SK-N-SH treated with all-trans-retinoic acid at 6 μM for 48 hours (cell line): ENCODE results near the gene GALC.

Source experiments
- ATAC-seq: fragments of 200-7000 bp; cut with Tn5 transposase; 3 replicates; pipeline ENCODE4 v1.9.1; 2020; ENCODE audit warnings: mild to moderate bottlenecking, moderate library complexity
- ARNTL ChIP-seq: fragments of 450-650 bp; formaldehyde crosslinking; IDR thresholded peaks from 2 replicates; pipeline ENCODE4 v1.5.0; 2020; ENCODE audit warnings: low read depth, mild to moderate bottlenecking, moderate library complexity, borderline replicate concordance
- CREB5 ChIP-seq: fragments of 250-450 bp; sonication (Bioruptor Pico); IDR thresholded peaks from 2 replicates; pipeline ENCODE4 v1.5.1; 2020; ENCODE audit warnings: low read depth, mild to moderate bottlenecking, moderate library complexity
- CSDC2 ChIP-seq: fragments of 250-450 bp; sonication (Bioruptor Pico); IDR thresholded peaks from 2 replicates; pipeline ENCODE4 v1.5.0; 2020; ENCODE audit warnings: mild to moderate bottlenecking, moderate library complexity
- ESRRG ChIP-seq: fragments of 250-450 bp; sonication (Bioruptor Pico); IDR thresholded peaks from 2 replicates; pipeline ENCODE4 v1.6.1; 2021; ENCODE audit warnings: mild to moderate bottlenecking
- GLIS3 ChIP-seq: fragments of 250-450 bp; sonication (Bioruptor Pico); IDR thresholded peaks from 2 replicates; pipeline ENCODE4 v1.5.0; 2020; ENCODE audit warnings: mild to moderate bottlenecking, moderate library complexity
- ISL1 ChIP-seq: fragments of 250-450 bp; sonication (Bioruptor Pico); IDR thresholded peaks from 2 replicates; pipeline ENCODE4 v2.1.2; 2022; ENCODE audit warnings: mild to moderate bottlenecking, moderate library complexity
- POU6F1 ChIP-seq: fragments of 250-450 bp; sonication (Bioruptor Pico); IDR thresholded peaks from 2 replicates; pipeline ENCODE4 v1.8.0; 2021; ENCODE audit warnings: low read depth, mild to moderate bottlenecking, moderate library complexity, borderline replicate concordance
- RARB ChIP-seq: fragments of 250-450 bp; sonication (Bioruptor Pico); IDR thresholded peaks from 2 replicates; pipeline ENCODE4 v1.8.0; 2021; ENCODE audit warnings: mild to moderate bottlenecking, moderate library complexity
- SNAI2 ChIP-seq: fragments of 250-450 bp; sonication (Bioruptor Pico); IDR thresholded peaks from 2 replicates; pipeline ENCODE4 v1.5.0; 2020; ENCODE audit warnings: mild to moderate bottlenecking, moderate library complexity
- TOX ChIP-seq: fragments of 250-450 bp; sonication (Bioruptor Pico); IDR thresholded peaks from 2 replicates; pipeline ENCODE4 v1.8.0; 2021; ENCODE audit warnings: mild to moderate bottlenecking, moderate library complexity, borderline replicate concordance
- ZFP3 ChIP-seq: fragments of 250-450 bp; sonication (Bioruptor Pico); IDR thresholded peaks from 2 replicates; pipeline ENCODE4 v1.5.0; 2020; ENCODE audit warnings: mild to moderate bottlenecking, moderate library complexity
- ZFP30 ChIP-seq: fragments of 450-650 bp; formaldehyde crosslinking; IDR thresholded peaks from 2 replicates; pipeline ENCODE4 v1.5.0; 2022; ENCODE audit warnings: mild to moderate bottlenecking, moderate library complexity
- ZNF565 ChIP-seq: fragments of 450-650 bp; formaldehyde crosslinking; conservative IDR thresholded peaks from 2 replicates; pipeline ENCODE4 v1.5.0; 2020; ENCODE audit warnings: low read depth, mild to moderate bottlenecking, moderate library complexity
- ZNF8 ChIP-seq: fragments of 450-650 bp; formaldehyde crosslinking; IDR thresholded peaks from 2 replicates; pipeline ENCODE4 v1.5.0; 2020; ENCODE audit warnings: mild to moderate bottlenecking, moderate library complexity
- TF ChIP-seq, protein P1 (sequence below): fragments of 250-450 bp; sonication (Bioruptor Pico); IDR thresholded peaks from 2 replicates; pipeline ENCODE4 v1.5.1; 2021; ENCODE audit warnings: mild to moderate bottlenecking, moderate library complexity
- TF ChIP-seq, protein P2 (sequence below): fragments of 250-450 bp; sonication (Bioruptor Pico); IDR thresholded peaks from 2 replicates; pipeline ENCODE4 v1.8.0; 2020; ENCODE audit warnings: mild to moderate bottlenecking, moderate library complexity, borderline replicate concordance
- TF ChIP-seq, protein P3 (sequence below): fragments of 250-450 bp; sonication (Bioruptor Pico); IDR thresholded peaks from 2 replicates; pipeline ENCODE4 v1.5.0; 2020; ENCODE audit warnings: mild to moderate bottlenecking, moderate library complexity

The GALC gene

DNA sequence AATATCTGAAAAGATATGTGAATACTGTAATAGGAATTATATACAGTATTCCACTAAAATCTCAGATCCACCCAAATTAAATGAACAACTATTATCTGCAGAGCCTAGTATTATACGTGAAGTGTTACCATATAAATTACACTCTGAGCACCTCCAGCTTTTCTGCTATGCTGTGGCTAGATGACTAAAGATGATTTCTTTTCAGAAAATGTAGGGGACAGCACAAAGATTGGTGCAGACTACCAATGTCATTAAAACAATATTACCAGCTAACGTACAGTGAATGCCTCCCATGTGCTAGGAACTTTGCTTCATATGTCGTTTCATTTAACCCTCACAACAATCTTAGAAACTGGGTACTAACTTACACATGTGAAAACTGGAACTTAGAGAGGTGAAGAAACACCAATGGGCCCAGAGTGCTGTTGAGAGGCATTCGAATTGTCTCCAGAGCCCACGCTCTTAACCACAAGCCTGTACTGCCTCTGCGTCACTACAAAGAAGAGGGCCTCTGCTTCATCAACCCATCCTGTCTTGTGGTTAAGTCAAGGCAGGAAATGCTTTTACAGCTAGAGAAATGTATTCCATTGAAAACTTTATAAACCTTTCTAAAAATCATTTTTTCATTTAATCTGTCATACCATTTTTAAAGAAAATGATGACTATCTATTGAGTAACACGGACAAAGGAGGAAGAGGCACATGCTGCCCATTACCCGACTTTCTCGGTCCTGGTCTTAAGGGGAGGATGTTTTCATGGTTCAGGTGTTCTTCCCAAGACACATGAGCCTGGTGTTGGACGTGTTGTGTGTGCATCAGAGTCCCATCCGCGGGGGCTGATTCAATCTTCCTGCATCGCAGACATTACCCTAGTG is 13.2 kb upstream of the GALC start (continued):
- TF ChIP-seq CREB5, result no peak

GRCh38 chr14:88005050-88005481 is 12.1 kb upstream of the GALC start, which contains the start of gene GPR65:
TSS of gene GPR65 (plus strand) at chr14:88005135. CDS start at chr14:88010848, 5,713 bp downstream.
- ATAC-seq, result no peak
- TF ChIP-seq GLIS3 (CRISPR knock-in tag) (no peak), RARB (CRISPR knock-in tag) (no peak), ZNF565 (CRISPR knock-in tag) (no peak), ZNF8 (CRISPR knock-in tag) (no peak), ZFP30 (no peak), ESRRG (CRISPR knock-in tag) (no peak), ISL1 (no peak), CSDC2 (CRISPR knock-in tag) (no peak), CREB5 (no peak), POU6F1 (no peak), TOX (CRISPR knock-in tag) (no peak), SNAI2 (CRISPR knock-in tag) (no peak)
- TF ChIP-seq, protein P1, sequence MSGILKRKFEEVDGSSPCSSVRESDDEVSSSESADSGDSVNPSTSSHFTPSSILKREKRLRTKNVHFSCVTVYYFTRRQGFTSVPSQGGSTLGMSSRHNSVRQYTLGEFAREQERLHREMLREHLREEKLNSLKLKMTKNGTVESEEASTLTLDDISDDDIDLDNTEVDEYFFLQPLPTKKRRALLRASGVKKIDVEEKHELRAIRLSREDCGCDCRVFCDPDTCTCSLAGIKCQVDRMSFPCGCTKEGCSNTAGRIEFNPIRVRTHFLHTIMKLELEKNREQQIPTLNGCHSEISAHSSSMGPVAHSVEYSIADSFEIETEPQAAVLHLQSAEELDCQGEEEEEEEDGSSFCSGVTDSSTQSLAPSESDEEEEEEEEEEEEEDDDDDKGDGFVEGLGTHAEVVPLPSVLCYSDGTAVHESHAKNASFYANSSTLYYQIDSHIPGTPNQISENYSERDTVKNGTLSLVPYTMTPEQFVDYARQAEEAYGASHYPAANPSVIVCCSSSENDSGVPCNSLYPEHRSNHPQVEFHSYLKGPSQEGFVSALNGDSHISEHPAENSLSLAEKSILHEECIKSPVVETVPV (CRISPR knock-in tag), result no peak
- TF ChIP-seq, protein P2, sequence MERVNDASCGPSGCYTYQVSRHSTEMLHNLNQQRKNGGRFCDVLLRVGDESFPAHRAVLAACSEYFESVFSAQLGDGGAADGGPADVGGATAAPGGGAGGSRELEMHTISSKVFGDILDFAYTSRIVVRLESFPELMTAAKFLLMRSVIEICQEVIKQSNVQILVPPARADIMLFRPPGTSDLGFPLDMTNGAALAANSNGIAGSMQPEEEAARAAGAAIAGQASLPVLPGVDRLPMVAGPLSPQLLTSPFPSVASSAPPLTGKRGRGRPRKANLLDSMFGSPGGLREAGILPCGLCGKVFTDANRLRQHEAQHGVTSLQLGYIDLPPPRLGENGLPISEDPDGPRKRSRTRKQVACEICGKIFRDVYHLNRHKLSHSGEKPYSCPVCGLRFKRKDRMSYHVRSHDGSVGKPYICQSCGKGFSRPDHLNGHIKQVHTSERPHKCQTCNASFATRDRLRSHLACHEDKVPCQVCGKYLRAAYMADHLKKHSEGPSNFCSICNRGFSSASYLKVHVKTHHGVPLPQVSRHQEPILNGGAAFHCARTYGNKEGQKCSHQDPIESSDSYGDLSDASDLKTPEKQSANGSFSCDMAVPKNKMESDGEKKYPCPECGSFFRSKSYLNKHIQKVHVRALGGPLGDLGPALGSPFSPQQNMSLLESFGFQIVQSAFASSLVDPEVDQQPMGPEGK (CRISPR knock-in tag), result no peak
- TF ChIP-seq, all 23 proteins: peak for 0

GRCh38 chr14:88004506-88005036 is 11.6 kb upstream of the GALC start:
- no peak for ATAC-seq
- TF ChIP-seq ARNTL (CRISPR knock-in tag) (no peak), ZNF565 (CRISPR knock-in tag) (no peak), ZFP3 (CRISPR knock-in tag) (no peak), CSDC2 (CRISPR knock-in tag) (no peak)

- ATAC-seq, result no peak
- TF ChIP-seq, protein P3, sequence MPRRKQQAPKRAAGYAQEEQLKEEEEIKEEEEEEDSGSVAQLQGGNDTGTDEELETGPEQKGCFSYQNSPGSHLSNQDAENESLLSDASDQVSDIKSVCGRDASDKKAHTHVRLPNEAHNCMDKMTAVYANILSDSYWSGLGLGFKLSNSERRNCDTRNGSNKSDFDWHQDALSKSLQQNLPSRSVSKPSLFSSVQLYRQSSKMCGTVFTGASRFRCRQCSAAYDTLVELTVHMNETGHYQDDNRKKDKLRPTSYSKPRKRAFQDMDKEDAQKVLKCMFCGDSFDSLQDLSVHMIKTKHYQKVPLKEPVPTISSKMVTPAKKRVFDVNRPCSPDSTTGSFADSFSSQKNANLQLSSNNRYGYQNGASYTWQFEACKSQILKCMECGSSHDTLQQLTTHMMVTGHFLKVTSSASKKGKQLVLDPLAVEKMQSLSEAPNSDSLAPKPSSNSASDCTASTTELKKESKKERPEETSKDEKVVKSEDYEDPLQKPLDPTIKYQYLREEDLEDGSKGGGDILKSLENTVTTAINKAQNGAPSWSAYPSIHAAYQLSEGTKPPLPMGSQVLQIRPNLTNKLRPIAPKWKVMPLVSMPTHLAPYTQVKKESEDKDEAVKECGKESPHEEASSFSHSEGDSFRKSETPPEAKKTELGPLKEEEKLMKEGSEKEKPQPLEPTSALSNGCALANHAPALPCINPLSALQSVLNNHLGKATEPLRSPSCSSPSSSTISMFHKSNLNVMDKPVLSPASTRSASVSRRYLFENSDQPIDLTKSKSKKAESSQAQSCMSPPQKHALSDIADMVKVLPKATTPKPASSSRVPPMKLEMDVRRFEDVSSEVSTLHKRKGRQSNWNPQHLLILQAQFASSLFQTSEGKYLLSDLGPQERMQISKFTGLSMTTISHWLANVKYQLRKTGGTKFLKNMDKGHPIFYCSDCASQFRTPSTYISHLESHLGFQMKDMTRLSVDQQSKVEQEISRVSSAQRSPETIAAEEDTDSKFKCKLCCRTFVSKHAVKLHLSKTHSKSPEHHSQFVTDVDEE (CRISPR knock-in tag), result no peak
- no peak for TF ChIP-seq SNAI2 (CRISPR knock-in tag)
- TF ChIP-seq ARNTL (CRISPR knock-in tag), result no peak
These were observed 10.4 kb upstream of the GALC start for GRCh38 chr14:88003425-88003824.
